ENCODE measurements around the gene SREBF2. TPM values are rescaled to one million over a fixed set of nuclear protein-coding genes. Genes with fewer than 3 reads are reported as not detected.

Gene SREBF2
- total RNA-seq, 1 experiment from 2014 or later = 150 TPM

- peaks cover 7% of the 10 kb centered on the region for H3K4me1 Mint-ChIP-seq (ENCODE audit: low read depth, unreplicated experiment)
- BruUV-seq (replicated peaks) = no TSS peak
- Histone ChIP-seq H3K36me3 (ENCODE audit: control insufficient read depth, insufficient read depth, low read length) (no peaks in the 10 kb centered on the region), H3K4me3 (ENCODE audit: low read depth, low read length) (no peak overlapping the region), H3K4me1 (no peaks in the 10 kb centered on the region), H3K9me3 (no peaks in the 10 kb centered on the region), H3K27me3 (replicated peaks; ENCODE audit: control insufficient read depth, insufficient read depth, low read length) (no peaks in the 10 kb centered on the region; the same call in 1 of the 2 replicates)
- intact Hi-C loops (cut with micrococcal nuclease; ENCODE audit: unreplicated experiment) = no loop called here
- H3K27ac Mint-ChIP-seq (ENCODE audit: unreplicated experiment) = no peak overlapping the region
- no peaks in the 10 kb centered on the region for H3K9me3 Mint-ChIP-seq (ENCODE audit: unreplicated experiment)
- POLR2A ChIA-PET = no interaction called here
- DNase-seq = no peak
- peaks cover 22% of the 10 kb centered on the region for H3K27me3 Mint-ChIP-seq (ENCODE audit: insufficient read depth, unreplicated experiment)
- H3K36me3 Mint-ChIP-seq (ENCODE audit: insufficient read depth, unreplicated experiment) = peaks cover 24% of the 10 kb centered on the region
- H3K4me3 Mint-ChIP-seq (ENCODE audit: unreplicated experiment) = peak overlapping the region; percentile 64
- CTCF ChIA-PET = interaction anchor here (0.6 to 2.8 kb wide), 2 partner anchors 12 to 216 kb away, joined by 3 to 13 read pairs; no protein-coding TSS in a partner anchor
- TF ChIP-seq CTCF (IDR thresholded peaks at IDR 0.05; ENCODE audit: insufficient read depth in 1 of 2, low read depth in 1 of 2, low read length in 1 of 2, severe bottlenecking in 1 of 2, unreplicated experiment in 1 of 2) = no peak
Measured at GRCh38 chr22:41913040-41913719, 80.3 kb downstream of the SREBF2 start.

GRCh38 chr22:41913842-41914534 lies 81.1 kb downstream of the SREBF2 start:
- no peak overlapping the region for H3K27ac Mint-ChIP-seq (ENCODE audit: unreplicated experiment)
- no peaks in the 10 kb centered on the region; the same call in 1 of the 2 replicates for H3K27me3 ChIP-seq (replicated peaks; ENCODE audit: control insufficient read depth, insufficient read depth, low read length)
- H3K4me1 Mint-ChIP-seq (ENCODE audit: low read depth, unreplicated experiment) = peaks cover 7% of the 10 kb centered on the region
- peaks cover 16% of the 10 kb centered on the region for H3K36me3 Mint-ChIP-seq (ENCODE audit: insufficient read depth, unreplicated experiment)
- no peak for DNase-seq
- ChIA-PET POLR2A (no interaction called here), CTCF (interaction anchor here (2.7 to 2.8 kb wide), 2 partner anchors 11 to 12 kb away, joined by 10 to 13 read pairs; no protein-coding TSS in a partner anchor)
- intact Hi-C loops (cut with micrococcal nuclease; ENCODE audit: unreplicated experiment) = no loop called here
- no TSS peak for BruUV-seq (replicated peaks)
- TF ChIP-seq CTCF (IDR thresholded peaks at IDR 0.05; ENCODE audit: insufficient read depth in 1 of 2, low read depth in 1 of 2, low read length in 1 of 2, severe bottlenecking in 1 of 2, unreplicated experiment in 1 of 2) = no peak
- H3K4me1 ChIP-seq = no peaks in the 10 kb centered on the region
- H3K4me3 ChIP-seq (ENCODE audit: low read depth, low read length) = peak overlapping the region; percentile 24
- H3K36me3 ChIP-seq (ENCODE audit: control insufficient read depth, insufficient read depth, low read length) = no peaks in the 10 kb centered on the region
- H3K9me3 ChIP-seq = no peaks in the 10 kb centered on the region
- H3K9me3 Mint-ChIP-seq (ENCODE audit: unreplicated experiment) = no peaks in the 10 kb centered on the region
- H3K27me3 Mint-ChIP-seq (ENCODE audit: insufficient read depth, unreplicated experiment) = peaks cover 22% of the 10 kb centered on the region
- H3K4me3 Mint-ChIP-seq (ENCODE audit: unreplicated experiment) = peak overlapping the region; percentile 64

GRCh38 chr22:41914611-41915034 lies 81.7 kb downstream of the SREBF2 start:
- Mint-ChIP-seq H3K27ac (ENCODE audit: unreplicated experiment) (no peak overlapping the region), H3K36me3 (ENCODE audit: insufficient read depth, unreplicated experiment) (peaks cover 10% of the 10 kb centered on the region), H3K27me3 (ENCODE audit: insufficient read depth, unreplicated experiment) (peaks cover 22% of the 10 kb centered on the region), H3K4me1 (ENCODE audit: low read depth, unreplicated experiment) (peaks cover 7% of the 10 kb centered on the region), H3K9me3 (ENCODE audit: unreplicated experiment) (no peaks in the 10 kb centered on the region), H3K4me3 (ENCODE audit: unreplicated experiment) (no peak overlapping the region)
- H3K36me3 ChIP-seq (ENCODE audit: control insufficient read depth, insufficient read depth, low read length) = no peaks in the 10 kb centered on the region
- TF ChIP-seq CTCF (IDR thresholded peaks at IDR 0.05; ENCODE audit: insufficient read depth in 1 of 2, low read depth in 1 of 2, low read length in 1 of 2, severe bottlenecking in 1 of 2, unreplicated experiment in 1 of 2) = no peak
- intact Hi-C loops (cut with micrococcal nuclease; ENCODE audit: unreplicated experiment) = no loop called here
- H3K4me1 ChIP-seq = no peaks in the 10 kb centered on the region
- DNase-seq = no peak
- no TSS peak for BruUV-seq (replicated peaks)
- no peaks in the 10 kb centered on the region for H3K9me3 ChIP-seq
- no peaks in the 10 kb centered on the region; the same call in 1 of the 2 replicates for H3K27me3 ChIP-seq (replicated peaks; ENCODE audit: control insufficient read depth, insufficient read depth, low read length)
- H3K4me3 ChIP-seq (ENCODE audit: low read depth, low read length) = peak overlapping the region; percentile 42
- ChIA-PET CTCF (interaction anchor here (2.7 kb wide), 1 partner anchor 11 kb away, joined by 10 read pairs; no protein-coding TSS in a partner anchor), POLR2A (interaction anchor here (0.6 to 0.7 kb wide), 3 partner anchors 40 to 339 kb away, joined by 6 to 9 read pairs (median 6); no protein-coding TSS in a partner anchor)

Data from Caco-2 (cell line).